Hematopoietic multipotent progenitor cell (in vitro differentiated cells): ENCODE results near the gene MAOA. TPM values are rescaled to one million over a fixed set of nuclear protein-coding genes. Genes with fewer than 3 reads are reported as not detected.
A peak's percentile ranks its signal among the peaks of the same experiment; 100 is the strongest.
"Not testable (repeated sequence)": the region's sequence is repeated elsewhere in the genome, so short reads cannot be mapped to it uniquely, and the experiment has no call there.

Source experiments
- DNase-seq, 3 donors: peaks; one replicate each; pipeline ENCODE4 v3.0.0-alpha.2; 2011 to 2015; ENCODE audit warnings: low read depth in 2 of 3, low spot score in 2 of 3
- total RNA-seq: library from RNA; depleted of rRNA; stranded (reverse); fragments of >200 nt; gene quantifications from one replicate; pipeline ENCODE4 v1.2.3, GENCODE V29; 2012

MAOA gene
- total RNA-seq, 1 donor, result 0.54 TPM

DNA sequence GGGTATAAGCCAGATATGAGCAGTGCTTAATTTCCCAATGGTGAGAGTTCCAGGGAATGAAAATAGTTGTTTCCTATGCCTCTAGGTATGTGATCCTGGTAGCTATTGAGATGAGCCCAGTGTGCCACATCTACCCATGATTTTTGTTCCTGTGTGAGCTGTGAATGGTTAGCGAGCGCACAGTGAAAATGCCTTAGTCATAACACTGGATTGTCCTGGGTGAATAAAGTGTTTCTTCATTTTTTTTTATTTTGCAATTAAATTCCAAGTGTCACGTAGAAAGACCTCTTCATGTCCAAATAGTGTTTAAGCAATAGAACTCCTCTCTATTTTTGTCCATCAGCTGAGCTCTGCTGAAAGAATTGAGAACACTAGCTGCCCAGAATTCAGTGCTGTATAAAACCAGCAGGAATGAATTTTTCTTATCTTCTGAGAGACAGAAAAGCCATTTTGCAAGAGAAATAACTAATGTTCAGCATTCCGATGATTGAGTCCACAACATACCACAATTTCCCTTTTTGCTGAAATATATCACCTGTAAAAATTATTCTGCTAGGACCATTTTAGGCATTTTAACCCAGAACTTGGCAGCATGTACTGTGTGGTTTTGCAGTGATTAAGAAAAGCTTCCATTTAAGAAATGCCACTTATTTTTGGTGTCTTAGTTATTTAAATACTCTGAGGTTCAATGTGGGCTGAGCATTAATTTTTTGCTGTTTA is 5.6 kb downstream of the MAOA start:
- no peak for DNase-seq

DNA sequence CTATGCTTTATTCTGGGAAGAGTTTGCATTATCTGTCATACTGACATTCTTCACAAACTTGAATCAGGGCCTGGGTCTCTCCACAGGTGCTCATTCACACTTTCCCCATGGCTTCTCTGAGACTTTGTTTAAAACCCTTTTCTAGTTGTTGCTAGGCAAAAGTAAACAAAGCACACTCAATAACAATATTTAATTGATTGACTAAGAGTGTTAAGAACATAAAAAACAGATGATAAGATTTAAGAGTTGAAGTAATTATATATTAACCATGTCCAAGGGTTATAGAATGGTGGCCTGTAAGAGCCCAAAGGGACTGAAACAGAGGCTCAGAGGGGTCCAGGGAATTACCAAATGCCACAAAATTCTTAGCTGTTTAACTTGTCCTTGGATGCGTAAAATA is 7.1 kb downstream of the MAOA start:
- DNase-seq, result no peak

DNA sequence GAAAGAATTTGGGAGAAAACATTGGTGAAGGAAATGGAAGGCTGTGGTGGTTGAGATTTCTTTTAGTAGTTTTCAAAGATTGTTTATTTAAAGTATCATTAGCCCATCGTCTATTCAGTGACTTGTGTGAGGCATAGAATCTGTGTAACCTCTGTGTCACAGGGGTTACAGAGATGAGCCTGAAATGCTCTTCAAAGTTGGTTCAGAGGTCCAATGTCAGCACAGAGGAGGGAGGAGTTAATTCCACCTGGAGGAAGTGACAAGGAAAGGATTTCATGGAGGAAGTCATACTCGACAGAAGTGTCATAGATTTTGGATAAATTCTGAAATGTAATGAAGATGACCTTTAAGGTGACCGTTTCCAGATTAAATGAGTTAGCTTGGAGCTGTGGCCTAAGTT is 8.2 kb downstream of the MAOA start:
- no peak for DNase-seq

DNA sequence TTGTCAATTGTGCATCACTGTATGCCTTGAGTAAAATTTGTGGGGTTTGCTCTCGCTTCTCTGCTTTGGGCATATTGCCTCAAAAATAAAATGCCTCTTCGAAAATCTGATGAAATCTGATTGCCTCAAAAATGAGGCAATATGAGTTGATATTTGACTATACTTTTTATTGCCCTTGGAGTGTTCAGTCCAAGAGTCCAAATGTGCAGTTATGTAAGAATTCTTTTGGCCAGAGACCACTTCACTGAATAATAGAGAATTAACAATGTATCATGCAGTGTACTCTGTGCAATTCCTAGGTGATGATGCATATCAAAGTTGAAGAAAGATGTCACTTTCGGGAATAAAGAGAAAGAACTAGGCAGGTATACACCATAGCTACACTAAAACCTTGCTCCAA is 8.6 kb downstream of the MAOA start:
- DNase-seq, result no peak

DNA sequence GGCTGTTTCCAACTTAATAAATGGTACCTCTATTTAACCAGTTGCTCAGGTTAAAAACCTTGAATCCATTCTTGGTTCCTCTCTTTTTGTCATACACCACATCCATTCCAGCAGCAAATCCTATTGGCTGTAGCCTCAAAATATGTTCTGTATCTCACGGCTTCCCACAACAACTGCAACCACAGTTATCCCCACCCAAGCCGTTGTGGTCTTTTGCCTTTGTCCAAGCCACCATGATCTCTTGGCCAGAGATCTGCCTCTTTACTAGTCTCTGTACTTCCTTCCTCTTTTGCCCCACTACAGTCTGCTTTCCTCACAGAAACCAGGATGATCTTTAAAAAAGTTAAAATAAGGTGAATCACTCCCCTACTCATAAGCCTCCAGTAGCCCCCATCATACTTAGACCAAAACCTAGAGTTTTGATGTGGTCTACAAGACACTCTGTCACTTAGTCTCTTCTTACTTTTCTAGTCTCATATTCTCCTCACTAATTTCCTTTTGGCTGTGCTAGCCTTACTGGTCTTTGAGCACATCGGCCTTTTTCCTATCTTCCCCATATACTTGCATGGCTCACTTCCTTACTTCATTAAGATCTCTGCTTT is 10.3 kb downstream of the MAOA start:
- DNase-seq, result peak in 1 of 3 donors; percentile 21

DNA sequence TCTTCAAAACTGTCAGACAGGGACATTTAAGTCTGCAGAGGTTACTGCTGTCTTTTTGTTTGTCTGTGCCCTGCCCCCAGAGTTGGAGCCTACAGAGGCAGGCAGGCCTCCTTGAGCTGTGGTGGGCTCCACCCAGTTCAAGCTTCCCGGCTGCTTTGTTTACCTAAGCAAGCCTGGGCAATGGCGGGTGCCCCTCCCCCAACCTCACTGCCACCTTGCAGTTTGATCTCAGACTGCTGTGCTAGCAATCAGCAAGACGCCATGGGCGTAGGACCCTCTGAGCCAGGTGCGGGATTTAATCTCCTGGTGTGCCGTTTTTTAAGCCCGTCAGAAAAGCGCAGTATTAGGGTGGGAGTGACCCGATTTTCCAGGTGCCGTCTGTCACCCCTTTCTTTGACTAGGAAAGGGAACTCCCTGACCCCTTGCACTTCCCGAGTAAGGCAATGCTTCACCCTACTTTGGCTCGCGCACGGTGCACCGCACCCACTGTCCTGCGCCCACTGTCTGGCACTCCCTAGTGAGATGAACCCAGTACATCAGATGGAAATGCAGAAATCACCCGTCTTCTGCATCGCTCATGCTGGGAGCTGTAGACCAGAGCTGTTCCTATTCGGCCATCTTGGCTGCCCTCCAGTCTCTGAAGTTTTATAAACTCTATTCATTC is 20.0 kb downstream of the MAOA start:
- not testable (repeated sequence) for DNase-seq

DNA sequence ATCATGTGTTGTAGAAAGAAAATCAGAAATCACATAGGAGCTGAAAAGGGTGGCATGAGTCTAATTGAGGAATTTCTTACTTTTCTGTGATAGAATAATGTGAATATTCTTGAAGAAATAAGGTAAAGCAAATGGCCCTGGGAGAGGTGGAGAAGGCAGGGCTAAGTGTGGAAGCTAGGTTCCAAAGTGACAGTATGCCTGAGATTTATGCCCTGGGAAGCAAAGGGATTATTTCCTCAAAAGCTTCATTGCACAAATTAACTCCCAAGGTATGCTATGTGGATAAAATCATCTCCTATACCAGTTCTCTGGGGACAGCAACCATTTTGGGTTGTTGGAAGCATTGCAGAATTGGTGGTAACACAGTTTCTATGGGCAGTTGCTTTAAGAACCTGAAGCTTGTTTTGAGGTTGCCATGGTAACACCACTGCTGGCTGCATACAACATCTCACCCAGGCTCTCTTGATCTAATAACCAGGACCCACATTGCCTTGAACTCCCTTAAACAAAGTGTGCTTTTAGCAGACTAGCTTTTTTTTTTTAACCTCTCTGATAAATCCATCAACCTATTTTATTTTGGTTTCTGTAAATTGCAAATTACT is 21.0 kb downstream of the MAOA start:
- DNase-seq, result peak in 1 of 3 donors; percentile 62

DNA sequence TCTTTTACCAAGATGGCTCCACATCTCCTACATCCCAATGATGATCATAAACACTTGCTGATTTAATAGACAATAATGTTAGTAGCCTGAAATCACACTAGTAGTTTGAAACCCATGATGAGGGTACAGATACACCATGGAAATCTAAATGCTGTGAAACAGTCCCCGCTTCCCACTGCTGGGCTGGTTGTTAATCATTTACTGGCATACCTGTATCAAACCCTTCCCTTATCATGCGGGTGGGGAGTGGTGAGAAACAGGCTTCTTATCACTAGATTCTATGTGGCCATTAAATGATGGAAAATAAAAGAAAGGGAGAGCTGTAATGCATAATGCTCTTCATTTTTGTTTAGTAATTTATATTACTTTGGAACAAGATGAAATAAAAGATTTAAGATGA is 21.9 kb downstream of the MAOA start:
- DNase-seq, result no peak

DNA sequence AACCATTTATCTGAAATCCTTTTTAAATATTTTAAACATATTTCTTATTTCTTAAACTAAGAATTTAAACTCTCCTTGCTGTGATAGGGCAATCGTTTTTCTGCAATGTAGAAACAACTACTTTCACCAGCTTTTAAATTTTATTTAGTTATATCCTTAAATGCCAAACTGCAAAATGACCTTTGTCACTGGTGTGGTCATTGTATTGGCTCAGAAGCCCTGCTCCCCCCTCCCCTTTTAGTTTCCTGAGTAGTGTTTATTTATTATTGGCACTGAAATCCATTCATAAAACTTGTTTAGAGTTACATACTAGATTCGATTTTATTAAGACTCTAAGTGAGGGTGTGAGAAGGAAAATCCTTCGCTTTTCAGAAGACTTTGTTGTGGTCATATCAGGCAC is 23.0 kb downstream of the MAOA start:
- no peak for DNase-seq

DNA sequence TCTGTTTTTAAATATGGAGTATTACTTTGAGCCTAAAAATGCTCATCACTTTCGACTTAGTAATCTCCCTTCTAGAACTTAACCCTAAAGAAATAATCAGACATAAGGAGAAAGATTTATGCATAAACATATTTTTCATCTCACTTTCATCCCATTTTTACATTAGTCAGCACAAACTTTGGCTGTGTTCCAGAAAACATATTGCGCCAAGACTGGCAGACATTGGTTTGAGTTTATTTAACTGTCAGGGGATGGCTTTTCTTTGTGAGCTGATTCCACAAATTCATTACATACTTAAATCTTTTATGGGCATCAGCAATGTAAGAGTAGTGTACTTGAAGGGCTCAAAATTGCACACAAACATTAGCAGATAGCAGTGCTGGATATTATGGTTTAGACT is 23.7 kb downstream of the MAOA start:
- DNase-seq, result peak in 1 of 3 donors; percentile 22

DNA sequence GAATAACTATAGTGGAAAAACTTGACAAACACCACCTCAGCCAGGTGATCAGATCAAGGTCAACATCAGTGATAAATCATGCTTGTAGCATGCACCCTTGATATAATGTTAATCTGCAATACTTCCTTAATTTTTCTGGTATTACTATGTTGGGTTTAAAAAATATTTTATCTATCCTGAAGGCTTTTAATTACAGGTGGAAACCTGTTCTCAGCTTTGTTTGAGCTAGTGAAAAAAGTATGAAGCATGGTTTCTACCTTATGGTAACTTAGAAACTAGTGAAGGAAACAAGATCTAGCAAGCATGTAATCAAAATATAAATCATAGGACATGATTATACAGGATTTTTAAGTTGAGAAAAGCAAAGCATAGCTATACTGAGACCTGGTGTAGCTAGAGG is 26.6 kb downstream of the MAOA start:
- DNase-seq, result no peak

DNA sequence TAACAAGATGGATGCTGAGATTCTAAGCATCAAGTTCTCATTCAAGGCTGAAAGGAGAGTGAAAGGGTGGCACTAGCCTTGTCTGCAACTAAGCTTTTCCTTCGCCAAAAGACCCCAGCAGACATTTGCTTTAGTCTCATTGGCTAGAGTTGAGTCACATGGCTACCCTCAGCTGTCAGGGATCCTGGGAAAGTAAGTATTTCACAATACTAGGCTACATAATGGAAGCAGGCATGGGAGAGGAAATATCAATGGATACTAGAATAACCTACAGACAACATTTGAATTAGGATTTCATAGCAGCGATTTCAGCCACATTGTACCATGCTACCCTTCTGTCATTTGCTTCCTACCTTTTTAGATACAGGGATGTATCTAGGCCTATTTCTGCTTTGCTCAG is 29.1 kb downstream of the MAOA start:
- DNase-seq, result no peak

DNA sequence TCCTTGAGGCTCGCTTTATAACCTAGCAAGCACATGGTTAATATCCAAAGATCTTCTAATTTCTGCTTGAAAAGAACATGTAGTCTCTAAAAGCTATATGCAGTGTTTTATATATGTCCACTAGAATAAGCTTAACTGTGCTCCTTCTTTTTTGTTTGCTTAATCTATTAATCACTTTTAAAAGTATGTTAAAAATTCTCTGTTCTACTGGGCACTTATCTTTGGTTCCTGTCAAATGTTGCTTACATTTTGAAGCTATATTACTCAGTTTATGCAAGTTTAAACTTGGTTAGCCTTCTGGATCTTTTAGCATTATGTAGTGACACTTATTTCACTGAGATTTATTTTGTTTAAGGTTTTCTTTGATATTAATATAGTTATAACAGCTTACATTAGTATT is 32.5 kb downstream of the MAOA start:
- no peak for DNase-seq

DNA sequence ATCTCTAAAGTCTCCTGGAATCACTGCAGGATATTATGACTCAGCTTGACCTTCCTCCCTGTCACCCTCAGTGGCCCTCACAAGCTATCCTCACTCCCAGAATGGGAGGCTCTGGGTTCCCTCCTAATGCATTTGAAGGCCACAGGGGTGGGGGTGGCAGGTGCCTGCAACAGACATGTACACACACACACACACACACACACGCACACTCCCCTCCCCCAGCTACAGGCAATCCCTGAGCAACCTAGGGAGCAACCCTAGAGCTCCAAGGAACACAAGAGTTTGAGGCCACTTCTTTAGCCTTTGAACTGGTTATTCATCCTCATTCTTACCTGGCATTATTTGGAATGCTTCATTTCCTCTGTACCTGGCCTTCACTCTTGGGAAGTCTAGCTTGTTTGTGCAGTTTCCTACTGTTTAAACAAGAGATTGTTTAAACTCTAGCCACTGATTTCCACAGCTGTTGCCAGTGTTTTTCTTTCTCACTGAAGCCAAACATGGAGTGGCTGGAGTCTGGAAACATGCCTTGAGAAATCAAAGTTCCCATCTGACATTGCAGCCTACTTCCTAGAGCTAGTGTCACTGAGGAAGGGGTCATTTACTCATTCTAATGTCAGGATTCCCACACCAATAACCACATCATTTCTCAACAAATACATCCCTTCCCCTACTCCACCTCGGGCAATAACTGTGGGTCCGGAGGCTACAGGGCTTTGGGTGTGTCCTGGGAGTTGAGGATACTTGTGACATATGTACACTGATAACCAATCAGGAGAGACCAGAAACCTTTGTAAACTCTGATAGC is 37.7 kb downstream of the MAOA start:
- no peak for DNase-seq

DNA sequence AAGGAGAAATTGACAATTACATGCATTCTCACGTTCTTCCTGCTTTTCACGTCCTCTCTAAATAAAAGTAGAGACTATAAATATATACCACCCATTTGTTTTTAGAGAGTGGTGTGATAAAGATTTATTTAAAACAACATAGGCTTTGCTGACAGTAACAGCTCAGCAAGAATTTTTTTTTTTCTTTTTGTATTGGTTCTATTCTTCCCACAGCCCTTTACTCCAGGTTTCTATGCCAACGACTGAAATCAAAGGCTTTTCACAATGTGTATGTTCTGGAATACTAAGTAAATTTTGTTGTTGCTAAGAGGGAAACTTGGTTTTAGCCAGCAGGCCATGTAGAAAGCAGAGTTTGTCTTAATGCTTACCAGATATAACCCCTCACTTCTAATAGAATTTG is 43.4 kb downstream of the MAOA start:
- no peak for DNase-seq

DNA sequence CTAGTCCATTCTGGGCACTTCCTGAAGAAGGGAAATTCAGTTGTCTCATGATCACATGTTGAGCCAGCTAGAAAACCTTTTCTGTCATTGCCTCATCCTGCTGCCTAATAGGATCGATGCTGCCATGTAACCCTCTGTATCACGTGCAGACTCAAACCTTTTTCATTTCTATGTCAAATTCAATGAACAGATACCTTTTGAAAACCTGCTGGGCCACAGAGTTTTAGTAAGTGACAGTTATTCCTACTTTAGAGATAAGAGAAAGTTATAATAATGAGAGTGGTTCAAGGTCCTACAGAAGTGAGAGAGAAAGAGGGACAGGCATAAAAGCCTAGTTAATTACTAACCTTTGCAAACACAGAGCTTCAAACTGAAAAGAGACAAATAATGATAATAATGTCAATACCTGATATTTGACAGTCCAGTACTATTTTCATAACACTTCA is 46.0 kb downstream of the MAOA start:
- DNase-seq, result no peak

DNA sequence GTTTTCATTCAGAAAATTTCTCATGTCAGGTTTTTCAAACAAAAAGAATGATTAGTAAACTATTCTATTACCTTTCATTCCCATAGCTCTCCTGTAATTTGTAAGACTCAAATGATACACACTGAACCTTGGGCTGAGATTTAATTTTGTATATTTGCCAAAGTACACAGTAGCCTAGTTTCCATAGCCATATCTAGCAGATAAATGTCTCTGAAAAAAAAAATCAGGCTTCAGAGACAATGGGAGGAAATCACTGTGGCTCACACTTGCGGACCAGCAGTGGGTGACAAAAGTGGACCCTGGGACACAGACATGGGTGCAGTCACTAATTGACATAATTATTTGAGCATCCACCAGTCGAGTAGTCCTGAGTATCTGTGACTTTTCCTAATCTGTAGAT is 46.6 kb downstream of the MAOA start:
- DNase-seq, result no peak

DNA sequence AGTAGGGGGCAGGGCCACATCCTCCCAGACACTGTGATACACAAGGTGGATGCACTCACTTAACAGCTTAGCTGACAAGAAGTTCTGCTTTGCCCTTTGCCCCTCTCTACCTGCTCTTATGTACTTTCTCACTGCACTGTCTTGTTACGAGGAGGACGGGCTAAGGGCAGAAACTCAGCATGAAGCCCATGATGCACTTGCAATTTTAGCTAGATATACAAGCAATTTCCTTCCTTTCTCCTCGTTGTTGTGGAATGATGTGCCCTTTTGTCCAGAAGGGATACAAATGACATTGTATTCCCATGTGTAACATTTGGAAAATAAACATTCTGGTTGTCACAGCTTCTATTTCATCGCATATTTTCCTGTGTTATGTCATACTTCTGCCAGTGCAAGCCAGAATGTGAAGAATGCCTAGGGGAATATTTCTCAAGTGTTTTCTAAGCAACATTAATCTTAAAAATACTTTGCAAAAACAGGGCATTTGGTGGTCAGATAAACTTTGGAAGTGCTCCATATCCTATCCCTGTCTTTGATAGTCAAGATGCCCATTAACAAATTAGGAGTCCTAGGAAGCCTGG is 47.2 kb downstream of the MAOA start:
- no peak for DNase-seq

DNA sequence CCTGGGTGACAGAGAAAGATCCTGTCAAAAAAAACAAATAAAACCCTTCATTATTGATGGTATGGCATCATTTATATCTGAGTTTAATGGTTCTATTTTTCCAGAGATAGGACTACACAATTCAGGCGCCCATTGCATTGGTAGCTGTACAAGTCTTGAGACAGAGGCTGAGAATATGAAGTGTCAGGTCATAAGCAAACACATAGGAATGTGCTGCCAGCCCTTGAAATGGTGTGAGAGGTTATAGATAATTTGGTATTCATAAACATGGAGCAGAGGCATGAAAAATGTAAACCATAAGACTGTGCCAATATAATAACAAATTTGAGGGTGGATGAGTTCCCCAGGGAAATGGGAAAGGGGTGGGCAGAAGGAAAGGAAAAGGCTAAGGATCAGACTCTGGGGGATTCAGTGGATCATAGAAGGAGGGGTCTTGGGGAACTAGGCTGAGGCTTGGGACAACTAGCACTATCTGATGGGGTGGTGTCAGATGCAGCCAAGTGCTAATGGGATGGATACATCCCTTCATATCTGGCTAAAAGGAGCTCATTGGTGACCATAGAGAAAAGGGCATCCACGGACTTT is 50.8 kb downstream of the MAOA start:
- no peak for DNase-seq
